NCI-H1048 (cell line): Measurements from ENCODE around the gene COPG1.

Experiments used
- DNase-seq: peaks from one replicate; lab custom pipeline; 2025; lab: John Stamatoyannopoulos, UW

The COPG1 gene

DNA sequence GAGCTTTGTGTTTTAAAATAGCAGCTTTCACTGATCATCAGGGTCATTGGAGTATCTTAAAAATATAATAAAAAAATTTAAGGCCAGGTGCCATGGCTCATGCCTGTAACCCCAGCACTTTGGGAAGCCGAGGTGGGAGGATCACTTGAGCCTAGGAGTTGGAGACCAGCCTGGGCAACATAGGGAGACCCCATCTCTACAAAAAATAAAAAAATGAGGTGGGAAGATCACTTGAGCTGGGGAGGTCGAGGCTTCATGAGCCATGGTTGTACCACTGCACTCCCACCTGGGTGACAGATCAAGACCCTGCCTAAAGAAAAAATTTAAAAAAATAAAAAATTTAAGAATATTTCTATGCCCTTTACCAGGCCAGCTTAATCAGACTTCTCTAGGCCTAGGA, 30.8 kb downstream of the COPG1 start:
- no peak for DNase-seq

DNA sequence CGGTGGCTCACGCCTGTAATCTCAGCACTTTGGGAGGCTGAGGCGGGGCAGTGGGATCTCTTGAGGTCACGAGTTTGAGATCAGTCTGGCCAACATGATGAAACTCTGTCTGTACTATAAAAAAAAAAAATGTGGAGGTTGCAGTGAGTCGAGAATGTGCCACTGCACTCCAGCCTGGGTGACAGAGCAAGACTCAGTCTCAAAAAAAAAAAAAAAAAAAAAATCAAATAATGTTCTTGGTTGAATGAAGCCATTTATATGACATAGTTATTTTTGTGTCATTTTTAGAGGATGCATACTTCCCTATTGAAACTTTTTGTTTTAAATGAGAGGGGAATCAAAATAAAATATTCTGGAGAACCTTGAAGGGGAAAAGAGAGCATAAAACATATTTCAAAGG, 32.3 kb downstream of the COPG1 start:
- DNase-seq = no peak

DNA sequence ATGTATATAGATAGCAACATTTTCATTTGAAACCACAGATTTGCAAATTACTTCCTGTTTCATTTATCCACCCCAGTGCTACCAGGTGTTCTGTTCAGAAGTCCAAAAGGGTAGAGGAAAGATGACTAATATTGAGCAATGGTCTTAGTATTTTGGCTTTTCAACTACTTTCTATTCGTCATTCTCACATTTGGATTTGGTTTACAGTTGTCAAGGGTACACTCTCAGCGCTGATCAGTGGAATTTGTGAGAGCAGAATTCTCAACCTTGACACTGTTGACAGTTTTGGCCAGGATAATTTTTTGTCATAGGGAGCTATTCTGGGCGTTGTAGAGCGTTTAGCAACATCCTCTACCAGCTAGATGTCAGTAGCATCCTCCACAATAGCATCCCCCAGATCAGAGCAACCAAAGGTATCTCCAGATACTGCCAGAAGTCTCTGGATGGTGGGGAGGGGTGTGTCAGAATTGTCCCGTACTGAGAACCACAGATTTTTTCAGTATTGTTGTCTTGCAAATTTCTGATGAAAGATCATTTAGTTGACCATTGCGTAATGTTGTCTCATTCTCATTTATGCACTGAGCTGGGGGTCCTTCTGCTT, 33.4 kb downstream of the COPG1 start:
- no peak for DNase-seq

DNA sequence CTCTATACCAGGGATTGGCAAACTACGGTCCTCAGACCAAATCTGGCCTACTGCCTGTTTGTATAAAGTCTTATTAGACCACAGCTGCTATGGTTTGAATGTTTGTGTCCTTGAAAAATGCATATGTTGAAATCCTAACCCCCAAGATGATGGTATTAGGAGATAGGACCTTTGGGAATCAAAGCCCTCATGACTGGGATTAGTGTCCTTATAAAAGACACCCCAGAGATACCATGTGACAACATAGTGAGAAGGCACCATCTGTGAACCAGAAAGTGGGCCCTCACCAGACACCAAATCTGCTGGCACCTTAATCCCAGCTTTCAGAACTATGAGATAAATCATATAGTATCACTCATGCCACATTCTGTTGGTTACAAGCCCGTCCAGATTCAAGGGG, 36.7 kb downstream of the COPG1 start:
- no peak for DNase-seq

DNA sequence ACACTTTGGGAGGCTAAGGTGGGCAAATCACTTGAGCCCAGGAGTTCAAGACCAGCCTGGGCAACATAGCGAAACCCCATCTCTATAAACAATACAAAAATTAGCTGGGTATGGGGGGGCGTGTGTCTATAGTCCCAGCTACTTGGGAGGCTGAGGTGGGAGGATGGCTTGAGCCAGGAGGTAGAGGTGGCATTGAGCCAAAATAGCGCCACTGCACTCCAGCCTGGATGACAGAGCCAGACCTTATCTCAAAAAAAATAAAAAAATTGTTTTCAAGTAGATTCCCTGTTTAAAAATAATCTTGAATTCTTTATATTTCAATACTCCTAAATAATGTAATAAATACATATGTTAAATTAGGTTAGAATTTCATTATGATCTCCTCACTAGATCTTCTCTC, 39.0 kb downstream of the COPG1 start:
- DNase-seq = no peak

DNA sequence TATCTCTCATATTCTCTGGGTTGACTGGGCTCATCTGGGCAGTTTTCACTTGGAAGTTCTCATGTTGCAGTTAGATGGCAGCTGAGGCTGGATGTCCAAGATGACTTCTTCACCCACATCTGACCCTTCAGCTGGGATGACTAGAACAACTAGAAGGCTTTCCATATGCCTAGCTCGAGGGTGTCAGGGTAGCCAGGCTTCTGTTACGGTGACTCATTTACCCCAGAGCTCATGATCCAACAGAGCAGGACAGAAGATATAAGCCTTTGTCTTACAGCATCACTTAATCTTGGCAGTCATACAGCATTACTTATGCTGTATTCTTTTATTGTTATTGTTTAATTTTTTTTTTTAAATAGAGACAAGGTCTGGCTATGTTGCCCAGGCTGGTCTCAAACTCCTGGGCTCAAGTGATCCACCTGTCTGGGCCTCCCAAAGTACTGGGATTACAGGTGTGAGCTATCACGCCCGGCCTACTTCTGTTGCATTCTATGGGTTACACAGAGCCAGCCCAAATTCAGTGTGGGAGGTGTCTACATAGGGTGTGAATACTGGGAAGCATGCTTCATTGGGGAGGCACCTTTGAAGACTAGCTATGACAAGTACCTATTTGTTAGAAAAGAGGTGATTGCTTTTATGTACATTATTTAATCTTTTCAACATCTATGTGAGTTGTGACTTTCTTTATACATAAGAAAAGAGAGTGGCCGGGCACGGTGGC, 40.0 kb downstream of the COPG1 start:
- no peak for DNase-seq

DNA sequence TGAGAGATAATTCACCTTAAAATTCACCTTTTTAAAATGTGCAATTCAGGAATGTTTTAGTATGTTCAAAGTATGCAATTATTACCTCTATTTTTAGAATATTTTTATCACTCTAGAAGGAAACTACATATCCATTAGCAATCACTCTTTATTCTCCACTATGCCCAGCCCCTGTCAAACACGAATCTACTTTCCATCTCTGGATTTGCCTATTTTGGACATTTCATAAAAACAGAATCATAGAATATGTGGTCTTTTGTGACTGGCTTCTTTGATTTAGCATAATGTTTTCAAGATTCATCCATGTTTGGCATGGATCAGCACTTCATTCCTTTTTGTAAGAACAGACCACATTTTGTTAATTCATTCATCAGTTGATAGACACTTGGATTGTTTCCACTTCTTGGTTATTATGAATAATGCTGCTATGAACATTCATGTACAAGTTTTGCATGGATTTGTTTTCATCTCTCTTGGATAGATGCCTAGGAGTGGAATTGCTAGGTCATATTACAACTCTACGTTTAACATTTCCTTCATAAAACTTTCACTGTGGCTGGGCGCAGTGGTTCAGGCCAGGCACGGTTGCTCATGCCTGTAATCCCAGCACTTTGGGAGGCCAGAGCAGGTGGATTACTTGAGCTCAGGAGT, 42.0 kb downstream of the COPG1 start:
- DNase-seq = peak; percentile 62

DNA sequence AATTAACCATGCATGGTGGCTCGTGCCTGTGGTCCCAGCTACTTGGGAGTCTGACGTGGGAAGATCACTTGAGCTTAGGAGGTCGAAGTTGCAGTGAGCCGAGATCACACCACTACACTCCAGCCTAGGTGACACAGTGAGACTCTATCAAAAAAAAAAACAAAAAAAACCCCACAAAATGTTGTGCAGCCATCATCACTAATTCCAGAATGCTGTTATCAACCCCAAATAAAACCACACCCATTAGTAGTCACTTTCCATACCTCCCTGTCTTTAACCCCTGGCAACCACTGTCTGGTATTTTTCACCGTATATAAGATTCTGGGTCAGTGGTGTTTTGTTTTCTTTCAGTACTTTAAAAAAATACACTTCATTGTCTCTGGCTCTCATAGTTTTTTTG, 45.9 kb downstream of the COPG1 start:
- no peak for DNase-seq

DNA sequence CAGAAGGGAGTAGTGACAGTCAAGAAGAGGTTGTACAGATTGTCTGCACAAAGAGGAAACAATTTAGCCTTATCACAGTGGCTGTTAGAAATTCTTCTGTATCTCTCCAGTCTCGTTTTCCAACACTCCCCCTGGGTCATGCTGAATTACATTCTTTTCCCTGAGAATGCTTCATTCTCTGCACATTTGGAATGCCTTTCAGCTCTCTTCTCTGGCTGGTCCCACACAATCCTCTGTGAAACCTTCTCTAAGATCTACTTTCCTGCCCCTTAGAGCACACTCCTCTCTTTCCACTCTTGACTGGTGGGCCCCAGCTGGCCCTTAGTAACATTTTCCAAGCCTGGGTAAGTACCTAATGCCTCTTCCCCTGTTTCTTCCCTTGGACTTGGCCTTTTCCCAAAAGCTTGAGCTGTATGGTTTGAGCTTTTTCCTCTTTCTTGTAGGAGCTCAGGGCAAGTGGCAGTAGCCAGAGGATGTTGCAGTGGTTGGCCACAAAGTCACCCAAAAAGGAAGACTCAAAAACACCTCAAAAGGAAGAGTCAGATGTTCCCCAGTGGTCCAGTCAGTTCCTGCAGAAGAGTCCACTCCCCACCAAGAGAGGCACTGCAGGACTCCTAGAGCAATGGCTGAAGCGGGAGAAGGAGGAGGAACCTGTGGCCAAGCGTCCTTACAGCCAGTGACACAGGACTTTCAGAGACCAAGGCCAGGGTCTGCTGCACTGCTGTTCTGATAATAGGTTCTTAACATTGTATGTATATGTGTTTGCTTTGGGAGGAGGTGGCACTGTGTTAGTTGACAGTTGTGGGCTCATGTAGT, 54.9 kb downstream of the COPG1 start:
- no peak for DNase-seq

DNA sequence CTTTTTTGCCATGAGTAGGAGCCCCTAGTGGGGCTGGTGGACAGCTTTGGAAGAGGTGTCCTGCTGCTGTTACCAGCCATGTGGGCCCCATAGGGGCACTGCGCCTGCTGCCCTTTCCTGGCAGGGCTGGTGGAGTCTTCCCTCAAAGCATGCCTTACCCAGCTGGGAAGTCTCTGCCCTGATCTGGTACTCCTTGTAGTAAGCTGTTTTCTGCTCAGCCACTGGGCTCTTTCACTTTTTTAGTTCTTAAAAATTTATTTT, 55.5 kb downstream of the COPG1 start:
- DNase-seq = no peak

DNA sequence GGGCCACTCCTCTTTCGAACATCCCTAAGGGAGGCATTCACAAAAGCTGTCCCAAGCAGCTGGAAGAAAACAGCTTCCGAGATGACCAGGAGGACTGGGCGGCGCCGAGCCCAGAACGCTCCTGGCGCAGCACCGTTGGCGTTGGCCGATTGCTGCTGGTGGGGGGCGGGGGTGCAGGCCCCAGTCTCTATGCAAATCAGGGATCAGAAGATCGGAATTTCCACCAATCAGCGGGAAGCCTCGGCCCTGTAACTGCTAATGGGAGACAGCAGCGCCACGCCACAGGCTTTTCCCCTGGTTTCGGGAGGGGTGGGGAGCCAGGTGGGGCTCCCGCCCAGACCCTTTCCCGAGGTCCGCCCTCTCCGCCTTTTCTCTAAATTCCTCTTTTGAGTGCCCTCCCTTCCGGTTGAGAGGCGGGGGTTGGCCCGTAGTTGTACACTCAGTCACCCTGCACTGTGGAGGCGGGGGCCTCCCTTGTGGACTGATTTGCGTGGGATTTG, 56.2 kb downstream of the COPG1 start:
- DNase-seq = peak; percentile 78

DNA sequence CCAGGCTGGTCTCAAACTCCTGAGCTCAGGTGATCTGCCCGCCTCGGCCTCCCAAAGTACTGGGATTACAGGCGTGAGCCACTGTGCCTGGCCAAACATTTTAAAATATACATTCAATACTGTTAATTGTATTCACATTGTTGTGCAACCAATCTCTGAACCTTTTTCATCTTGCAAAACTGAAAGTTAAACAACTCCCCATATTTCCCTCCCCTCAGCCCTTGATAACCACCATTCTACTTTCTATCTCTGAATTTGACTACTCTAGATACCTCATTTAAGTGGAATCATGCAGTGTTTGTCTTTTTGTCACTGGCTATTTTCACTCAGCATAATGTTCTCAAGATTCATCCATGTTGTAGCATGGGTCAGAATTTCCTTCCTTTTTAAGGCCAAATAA, 59.2 kb downstream of the COPG1 start:
- DNase-seq = no peak

DNA sequence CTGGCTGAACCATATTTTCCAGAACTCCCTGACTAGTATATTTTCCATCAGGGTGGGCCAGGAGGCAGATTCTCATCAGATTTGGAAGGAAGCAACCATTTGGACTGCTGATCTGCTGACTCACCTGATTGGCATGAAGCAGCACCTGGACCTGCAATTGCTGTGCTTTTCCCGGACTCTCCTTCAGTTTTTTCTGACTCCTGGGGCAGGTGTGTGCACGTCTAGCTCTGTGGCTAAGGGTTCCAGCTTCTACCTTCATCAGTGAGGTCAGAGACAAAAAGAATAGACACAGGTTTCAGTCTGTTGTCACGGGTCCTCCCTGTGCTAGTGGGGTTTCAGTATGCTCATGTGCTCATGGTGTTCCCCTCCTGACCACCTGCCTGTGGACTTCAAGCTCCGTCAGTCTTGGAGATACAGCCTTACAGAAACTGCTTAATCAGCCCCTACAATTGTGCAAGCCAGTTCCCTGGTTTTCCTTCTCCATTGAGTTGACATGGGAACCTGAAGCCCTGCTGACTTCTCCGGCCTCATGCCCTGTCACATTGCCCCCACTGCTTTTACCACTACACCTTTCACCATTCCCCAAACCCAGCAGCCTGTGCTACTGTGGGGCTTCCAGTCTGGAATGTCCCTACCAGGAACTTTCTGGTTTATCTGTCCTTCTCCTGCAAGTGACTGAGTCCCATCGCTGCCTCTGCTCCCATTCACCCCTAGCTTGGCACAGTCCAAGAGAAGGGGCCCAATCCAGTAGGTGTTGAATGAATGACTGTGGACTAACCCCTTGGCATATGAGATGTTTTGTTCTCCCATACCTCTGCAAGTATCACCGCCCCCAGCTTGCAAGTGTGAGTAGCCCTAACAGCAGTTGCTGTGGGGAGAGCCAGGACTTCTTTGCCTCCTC, 61.0 kb downstream of the COPG1 start:
- DNase-seq = no peak

DNA sequence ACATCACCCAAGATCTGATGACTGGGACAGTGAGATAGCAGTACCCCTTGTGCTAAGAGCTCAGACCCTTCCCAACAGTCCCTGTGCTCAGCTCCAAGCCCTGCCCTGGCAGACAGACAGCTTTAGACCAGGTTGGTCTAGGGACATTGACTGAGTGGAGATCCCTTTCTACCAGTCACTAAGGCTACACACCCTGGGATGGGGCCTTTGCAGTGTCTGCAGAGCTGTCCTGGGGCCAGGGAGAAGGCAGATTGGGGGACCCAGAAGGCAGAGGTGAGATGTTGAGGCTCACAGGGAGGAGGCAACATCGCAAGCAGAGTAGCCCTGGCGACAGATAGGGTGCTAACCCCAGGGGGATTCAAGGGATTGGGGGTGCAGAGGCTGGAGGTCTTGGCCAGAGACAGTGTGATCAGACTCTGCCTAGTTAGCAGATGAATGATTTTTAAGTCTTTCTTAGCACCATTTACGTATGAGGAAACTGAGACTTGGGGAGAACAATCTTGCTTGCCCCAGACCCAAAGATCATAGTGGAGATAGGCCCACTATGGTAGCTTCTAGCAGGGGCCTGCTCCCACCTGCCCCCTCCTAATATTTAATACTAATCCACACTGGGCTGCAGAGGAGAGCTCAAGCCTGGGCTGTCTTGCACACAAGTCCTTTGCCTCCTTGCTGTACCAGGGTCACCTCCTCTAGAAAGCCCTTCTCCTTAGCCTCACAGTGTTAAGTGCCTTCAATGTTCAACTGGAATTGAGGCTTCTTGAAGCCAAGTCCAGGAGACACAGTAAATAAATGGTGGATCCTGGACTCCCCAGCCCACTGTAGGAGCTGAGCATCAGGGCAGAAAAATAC, 61.9 kb downstream of the COPG1 start:
- no peak for DNase-seq

DNA sequence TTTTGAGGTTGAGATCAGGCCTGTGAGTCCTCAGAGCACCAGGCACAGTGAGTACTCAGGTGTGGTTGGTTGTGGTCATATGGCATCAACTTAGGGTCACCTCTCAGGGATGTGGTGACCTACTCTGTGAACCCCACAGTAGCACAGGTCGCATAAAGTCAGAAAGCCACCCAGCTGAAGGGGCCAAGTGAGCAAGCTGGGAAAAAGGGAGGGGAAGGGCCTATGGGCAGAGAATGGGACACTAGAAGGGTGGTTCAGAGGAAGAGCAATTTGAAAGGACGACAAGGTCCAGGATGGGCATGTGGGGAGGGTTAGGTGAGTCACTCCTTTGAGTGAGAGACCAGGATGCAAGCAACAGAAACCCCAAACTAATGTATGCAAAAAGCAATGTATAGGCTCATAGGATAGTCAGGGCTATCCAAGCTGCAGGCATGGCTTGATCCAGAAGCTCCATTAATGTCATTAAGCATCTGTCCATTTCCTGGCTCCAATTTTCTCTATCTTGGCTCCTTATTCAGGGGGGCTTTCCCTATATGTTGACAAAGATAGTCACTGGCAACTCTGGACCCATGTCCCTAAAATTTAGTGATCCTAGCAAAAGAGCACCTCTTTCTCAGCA, 62.7 kb downstream of the COPG1 start:
- no peak for DNase-seq

DNA sequence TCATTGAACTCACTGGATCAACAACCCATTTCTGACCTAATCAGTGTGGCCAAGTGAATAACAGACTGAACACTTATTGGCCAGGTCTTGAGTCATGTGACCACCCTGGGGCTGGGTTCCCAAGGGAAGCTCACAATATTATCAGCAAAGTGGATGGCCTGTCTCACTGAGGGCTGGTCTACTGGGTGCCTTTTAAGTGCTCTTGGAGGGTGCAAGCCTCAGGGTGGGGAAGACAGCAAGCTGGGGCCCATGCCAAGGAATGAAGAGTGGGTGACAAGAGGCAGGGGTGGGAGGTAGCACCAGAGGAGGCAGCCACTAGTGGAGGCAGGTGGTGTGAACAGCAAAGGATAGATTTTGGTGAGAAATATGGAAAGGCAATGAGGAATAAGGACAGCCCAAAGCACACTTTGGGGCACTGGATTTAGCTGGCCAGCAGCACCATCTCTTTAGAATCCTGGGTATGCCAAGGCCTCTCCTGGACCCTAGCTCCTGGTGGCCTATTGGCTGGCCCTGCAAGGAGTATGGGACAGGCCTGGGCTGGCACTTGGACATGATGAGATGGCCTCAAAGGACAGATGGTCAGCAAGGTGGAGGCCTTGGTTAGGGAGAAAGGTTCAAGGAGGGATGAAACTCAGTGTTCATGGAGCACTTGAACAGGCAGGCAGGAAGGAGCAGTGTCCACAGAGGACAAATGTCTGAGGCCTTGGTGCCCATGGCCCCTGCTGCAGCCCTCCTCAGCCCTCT, 63.4 kb downstream of the COPG1 start:
- no peak for DNase-seq

DNA sequence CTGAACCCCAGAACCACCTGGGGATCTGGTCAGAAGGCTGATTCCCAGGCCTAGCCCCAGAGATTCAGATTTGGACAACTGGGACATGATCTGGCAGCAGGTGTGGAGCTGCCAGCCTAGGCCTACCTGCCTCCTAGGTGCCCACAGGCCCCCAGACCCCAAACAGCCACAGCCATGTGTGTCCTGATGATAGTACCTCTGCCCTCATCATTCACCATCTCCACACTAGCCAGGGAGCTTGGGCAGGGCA, 63.9 kb downstream of the COPG1 start:
- no peak for DNase-seq

DNA sequence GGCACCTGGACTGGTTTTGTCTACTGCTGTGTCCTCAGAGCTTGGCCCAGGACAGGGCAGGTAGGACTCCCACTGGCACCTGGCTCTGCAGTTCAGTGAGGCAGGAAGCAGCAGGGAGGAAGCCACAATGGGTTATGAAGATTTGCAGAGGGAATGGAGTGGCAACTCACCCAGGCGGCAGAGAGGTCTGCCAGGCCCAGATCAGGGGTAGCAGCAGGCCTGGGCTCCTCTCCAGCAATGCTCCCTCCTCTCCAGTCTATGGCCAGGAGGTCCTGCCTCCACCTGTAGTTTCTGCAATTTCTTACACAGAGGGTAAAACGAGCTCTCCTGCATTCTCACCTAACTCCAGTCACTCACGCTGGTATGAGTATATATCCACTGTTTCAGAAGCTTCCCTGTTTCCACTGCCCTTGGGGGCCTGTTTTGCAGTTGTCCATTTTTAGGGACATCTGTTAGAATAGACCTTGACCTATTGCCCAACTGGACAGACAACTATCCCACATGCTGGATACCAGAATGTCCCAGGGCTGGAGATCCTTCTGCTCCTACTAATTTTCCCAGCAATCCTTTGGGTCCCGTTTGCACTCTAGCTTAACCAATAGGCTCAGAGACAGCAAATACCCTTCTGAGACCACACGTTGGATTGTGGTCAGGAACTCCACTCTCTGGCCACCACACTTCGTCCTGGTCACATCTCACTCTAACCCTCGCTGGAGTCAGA, 64.4 kb downstream of the COPG1 start:
- no peak for DNase-seq
